ENCODE measurements around the gene MRPL37. TPM values are rescaled to one million over a fixed set of nuclear protein-coding genes. Genes with fewer than 3 reads are reported as not detected.

MRPL37 gene
- polyA plus RNA-seq, 1 experiment = 16.6 TPM

GRCh38 chr1:54248966-54249365 lies 49.0 kb downstream of the MRPL37 start:
- Histone ChIP-seq H3K27ac (ENCODE audit: low read depth, low read length) (no peak overlapping the region), H3K27me3 (ENCODE audit: control insufficient read depth, insufficient read depth, low read length) (no peaks in the 10 kb centered on the region), H3K4me3 (ENCODE audit: low read depth, low read length) (no peak overlapping the region), H3K9me3 (ENCODE audit: control insufficient read depth, insufficient read depth, low read length) (0 out of 2 replicates have a peak, but pooled peaks cover 3% of the 10 kb centered on the region)
- POLR2A ChIA-PET = no interaction called here
- DNase-seq (ENCODE audit: low read depth, low spot score) = no peak
- TF ChIP-seq CTCF (IDR thresholded peaks at IDR 0.05; ENCODE audit: low read depth, low read length) = no peak
- CTCF ChIA-PET = no interaction called here

- Histone ChIP-seq H3K4me3 (ENCODE audit: low read depth, low read length) (no peak overlapping the region), H3K9me3 (ENCODE audit: control insufficient read depth, insufficient read depth, low read length) (0 out of 2 replicates have a peak, but pooled peaks cover 3% of the 10 kb centered on the region), H3K27me3 (ENCODE audit: control insufficient read depth, insufficient read depth, low read length) (no peaks in the 10 kb centered on the region), H3K27ac (ENCODE audit: low read depth, low read length) (peak overlapping the region; percentile 31)
- TF ChIP-seq CTCF (IDR thresholded peaks at IDR 0.05; ENCODE audit: low read depth, low read length) = no peak
- ChIA-PET POLR2A (interaction anchor here (0.6 kb wide), 1 partner anchor 56 kb away, joined by 3 read pairs; no protein-coding TSS in a partner anchor), CTCF (no interaction called here)
- DNase-seq (ENCODE audit: low read depth, low spot score) = no peak
These were observed 50.0 kb downstream of the MRPL37 start for GRCh38 chr1:54249819-54250435.

GRCh38 chr1:54250670-54251069 lies 50.7 kb downstream of the MRPL37 start:
- Histone ChIP-seq H3K27me3 (ENCODE audit: control insufficient read depth, insufficient read depth, low read length) (no peaks in the 10 kb centered on the region), H3K27ac (ENCODE audit: low read depth, low read length) (no peak overlapping the region), H3K4me3 (ENCODE audit: low read depth, low read length) (no peak overlapping the region), H3K9me3 (ENCODE audit: control insufficient read depth, insufficient read depth, low read length) (0 out of 2 replicates have a peak, but pooled peaks cover 3% of the 10 kb centered on the region)
- CTCF ChIA-PET = no interaction called here
- DNase-seq (ENCODE audit: low read depth, low spot score) = no peak
- no peak for TF ChIP-seq CTCF (IDR thresholded peaks at IDR 0.05; ENCODE audit: low read depth, low read length)
- POLR2A ChIA-PET = no interaction called here

- Histone ChIP-seq H3K9me3 (ENCODE audit: control insufficient read depth, insufficient read depth, low read length) (0 out of 2 replicates have a peak, but pooled peaks cover 3% of the 10 kb centered on the region), H3K27ac (ENCODE audit: low read depth, low read length) (no peak overlapping the region), H3K4me3 (ENCODE audit: low read depth, low read length) (no peak overlapping the region), H3K27me3 (ENCODE audit: control insufficient read depth, insufficient read depth, low read length) (no peaks in the 10 kb centered on the region)
- TF ChIP-seq CTCF (IDR thresholded peaks at IDR 0.05; ENCODE audit: low read depth, low read length) = no peak
- POLR2A ChIA-PET = interaction anchor here (1.7 to 1.8 kb wide), 2 partner anchors 21 to 106 kb away, joined by 7 to 12 read pairs; no protein-coding TSS in a partner anchor
- DNase-seq (ENCODE audit: low read depth, low spot score) = no peak
- CTCF ChIA-PET = interaction anchor here (0.6 to 0.7 kb wide), 2 partner anchors 21 to 155 kb away, joined by 3 to 5 read pairs; no protein-coding TSS in a partner anchor
These were observed 52.5 kb downstream of the MRPL37 start for GRCh38 chr1:54252371-54252936.

GRCh38 chr1:54253480-54253879 lies 53.5 kb downstream of the MRPL37 start:
- H3K9me3 ChIP-seq (ENCODE audit: control insufficient read depth, insufficient read depth, low read length) = 0 out of 2 replicates have a peak, but pooled peaks cover 3% of the 10 kb centered on the region
- H3K4me3 ChIP-seq (ENCODE audit: low read depth, low read length) = no peak overlapping the region
- no peaks in the 10 kb centered on the region for H3K27me3 ChIP-seq (ENCODE audit: control insufficient read depth, insufficient read depth, low read length)
- ChIA-PET CTCF (no interaction called here), POLR2A (interaction anchor here (0.6 to 1.8 kb wide), 7 partner anchors 20 to 111 kb away, joined by 3 to 12 read pairs (median 6); no protein-coding TSS in a partner anchor)
- peak overlapping the region; percentile 75 for H3K27ac ChIP-seq (ENCODE audit: low read depth, low read length)
- DNase-seq (ENCODE audit: low read depth, low spot score) = peak; percentile 61
- TF ChIP-seq CTCF (IDR thresholded peaks at IDR 0.05; ENCODE audit: low read depth, low read length) = no peak

All from AG04450 (cell line).